Measurements from ENCODE around the gene MTERF1. TPM values are rescaled to one million over a fixed set of nuclear protein-coding genes. Genes with fewer than 3 reads are reported as not detected.
A peak's percentile ranks its signal among the peaks of the same experiment; 100 is the strongest.

MTERF1 gene
- total and polyA plus RNA-seq, 12 donors = 4.0 to 19.1 (median 9.5) TPM

GRCh38 chr7:91883676-91884362 lies 3.3 kb upstream of the MTERF1 start:
- Histone ChIP-seq H3K27me3 (no peaks in the 10 kb centered on the region), H3K9me3 (replicated peaks in 1 of 3) (no peaks in the 10 kb centered on the region), H3K4me1 (replicated peaks in 1 of 2) (peaks cover 6 to 10% of the 10 kb centered on the region in 2 donors), H3K27ac (no peak overlapping the region), H3K4me3 (no peak overlapping the region), H3K36me3 (replicated peaks in 1 of 2) (no peaks in the 10 kb centered on the region)
- intact Hi-C loops (cut with DNase I) = loop anchor here in 1 of 2 donors (10.0 kb wide), 1 partner anchor 251 kb away; the partner anchor contains the start of gene CYP51A1
- WGBS, 4 donors = 78 to 86% (median 81%) methylated on average over 1 of the region's 1 CpG
- TF ChIP-seq CTCF (IDR thresholded peaks at IDR 0.05) (no peak), POLR2A (IDR thresholded peaks at IDR 0.05) (no peak)
- DNase-seq = no peak

- H3K4me3 ChIP-seq = peak overlapping the region; percentile 24 to 76 (median 52)
- intact Hi-C loops (cut with DNase I) = loop anchor here in 1 of 2 donors (10.0 kb wide), 1 partner anchor 255 kb away; the partner anchor contains the start of gene CYP51A1
- 1 to 4% (median 1%) methylated on average over 9 of the region's 9 CpGs for WGBS, 4 donors
- peak overlapping the region in 1 of 5 donors; percentile 28 for H3K27ac ChIP-seq
- H3K36me3 ChIP-seq (replicated peaks in 1 of 2) = no peaks in the 10 kb centered on the region
- no peak for TF ChIP-seq CTCF (IDR thresholded peaks at IDR 0.05)
- TF ChIP-seq POLR2A (IDR thresholded peaks at IDR 0.05) = no peak
- H3K9me3 ChIP-seq (replicated peaks in 1 of 3) = no peaks in the 10 kb centered on the region
- H3K4me1 ChIP-seq (replicated peaks in 1 of 2) = peaks cover 6 to 10% of the 10 kb centered on the region in 2 donors
- DNase-seq = no peak
- H3K27me3 ChIP-seq = no peaks in the 10 kb centered on the region
Observed at GRCh38 chr7:91880016-91880412, 488 bp downstream of the MTERF1 start.

GRCh38 chr7:91876391-91877133 lies 3.9 kb downstream of the MTERF1 start:
- Histone ChIP-seq H3K27me3 (no peaks in the 10 kb centered on the region), H3K4me3 (no peak overlapping the region), H3K4me1 (replicated peaks in 1 of 2) (peaks cover 6 to 10% of the 10 kb centered on the region in 2 donors), H3K27ac (no peak overlapping the region), H3K9me3 (replicated peaks in 1 of 3) (no peaks in the 10 kb centered on the region), H3K36me3 (replicated peaks in 1 of 2) (no peaks in the 10 kb centered on the region)
- TF ChIP-seq POLR2A (IDR thresholded peaks at IDR 0.05) = no peak
- no peak for TF ChIP-seq CTCF (IDR thresholded peaks at IDR 0.05)
- DNase-seq = no peak
- intact Hi-C loops (cut with DNase I) = no loop called here
- 66 to 81% (median 77%) methylated on average over 4 of the region's 4 CpGs for WGBS, 4 donors

- no peak overlapping the region for H3K27ac ChIP-seq
- H3K4me3 ChIP-seq = no peak overlapping the region
- no peaks in the 10 kb centered on the region for H3K9me3 ChIP-seq (replicated peaks in 1 of 3)
- intact Hi-C loops (cut with DNase I) = no loop called here
- no peaks in the 10 kb centered on the region for H3K27me3 ChIP-seq
- no peak for DNase-seq
- no peaks in the 10 kb centered on the region for H3K36me3 ChIP-seq (replicated peaks in 1 of 2)
- TF ChIP-seq CTCF (IDR thresholded peaks at IDR 0.05) = no peak
- TF ChIP-seq POLR2A (IDR thresholded peaks at IDR 0.05) = no peak
- H3K4me1 ChIP-seq (replicated peaks in 1 of 2) = peaks cover 6 to 10% of the 10 kb centered on the region in 2 donors
- WGBS, 4 donors = 83 to 89% (median 85%) methylated on average over 3 of the region's 3 CpGs
Observed at GRCh38 chr7:91875851-91876250, 4.7 kb downstream of the MTERF1 start.
